GM18951 (cell line): ENCODE results near the gene CAPN14.

Experiments used
- POLR2A ChIP-seq: IDR thresholded peaks from 4 replicates; pipeline ENCODE4 v1.6.1; 2011; ENCODE audit warnings: mild to moderate bottlenecking; ENCODE audit not compliant: insufficient read length, insufficient read depth; ENCODE audit errors: extremely low read depth
- in situ Hi-C: fragments of 300-500 bp; cut with MboI; formaldehyde crosslinking; loops from one replicate; pipeline ENCODE4 v1.12.0; 2022; ENCODE audit warnings: low sequenced_read_pairs, mixed read lengths, inconsistent platforms; ENCODE audit not compliant: unreplicated experiment

CAPN14 gene

GRCh38 chr2:31129375-31130171 lies 87.7 kb downstream of the CAPN14 start:
- in situ Hi-C loops: no loop called here
- no peak for TF ChIP-seq POLR2A

GRCh38 chr2:31127931-31128330 lies 89.4 kb downstream of the CAPN14 start:
- TF ChIP-seq POLR2A: no peak
- in situ Hi-C loops: no loop called here

- in situ Hi-C loops: no loop called here
- TF ChIP-seq POLR2A: no peak
These were observed 91.2 kb downstream of the CAPN14 start for GRCh38 chr2:31125918-31126695.

- in situ Hi-C loops: no loop called here
- no peak for TF ChIP-seq POLR2A
These were observed 92.4 kb downstream of the CAPN14 start for GRCh38 chr2:31124904-31125303.
